ENCODE results near the gene SYT2. TPM values are rescaled to one million over a fixed set of nuclear protein-coding genes. Genes with fewer than 3 reads are reported as not detected.
"Not testable (repeated sequence)": the region's sequence is repeated elsewhere in the genome, so short reads cannot be mapped to it uniquely, and the experiment has no call there.

SYT2 gene
- total and polyA plus RNA-seq, 2 of the 13 experiments (the other 11 are each of a cell fraction or from before 2014, with no cell fraction given): not detected

DNA sequence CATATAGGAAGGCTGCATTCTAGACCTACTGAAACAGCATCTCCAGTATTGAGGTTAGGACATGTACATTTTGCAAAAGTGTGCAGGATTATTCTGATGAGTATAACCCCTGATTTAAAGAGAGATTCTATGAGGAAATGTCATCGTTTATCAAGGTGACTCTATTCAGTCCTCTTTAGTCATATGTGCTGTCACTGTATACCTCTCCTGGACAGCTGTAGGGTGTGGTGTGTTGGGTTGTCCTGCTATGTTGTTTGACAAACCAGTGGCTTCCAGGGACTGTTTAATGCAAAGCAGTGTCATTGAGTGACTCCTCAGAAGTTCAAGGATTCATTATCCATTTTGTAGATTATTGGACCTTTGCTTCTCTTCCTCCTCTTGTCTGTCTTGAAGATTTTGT, 152.6 kb downstream of the SYT2 start:
- FAIRE-seq; H3K27ac ChIP-seq (ENCODE audit: extremely low read length, insufficient read depth, low read length); in situ Hi-C loops (cut with HindIII; ENCODE audit: extremely low pct_ligation_motif_present, low pct_unique_long_range_greater_than_20kb); H3K79me2 ChIP-seq (ENCODE audit: insufficient read depth, low read length); H3K36me3 ChIP-seq (replicated peaks in 1 of 2; ENCODE audit: control insufficient read depth in 1 of 2, insufficient read depth in 2 of 2, low read length in 2 of 2); DNase-seq (ENCODE audit: low spot score); BruUV-seq (replicated peaks); POLR2A ChIA-PET; H3K4me2 ChIP-seq (ENCODE audit: low read depth, low read length); CTCF ChIA-PET (ENCODE audit: low intra/inter-chr PET ratio, low total read pairs); H2AFZ ChIP-seq (ENCODE audit: low read length); ATAC-seq; H3K27me3 ChIP-seq (ENCODE audit: control insufficient read depth in 1 of 2, insufficient read depth in 2 of 2, low read length in 2 of 2); intact Hi-C loops (cut with micrococcal nuclease; ENCODE audit: unreplicated experiment); H3K9ac ChIP-seq (ENCODE audit: insufficient read depth, low read depth, low read length); H3K9me3 ChIP-seq (ENCODE audit: low read length); H3K4me3 ChIP-seq (replicated peaks in 1 of 3; ENCODE audit: insufficient read depth in 1 of 3, low read depth in 2 of 3, low read length in 3 of 3); H4K20me1 ChIP-seq (ENCODE audit: insufficient read depth, low read length): not testable (repeated sequence)
- WGBS (ENCODE audit: low lambda C conversion rate): 64% methylated on average over 1 of the region's 1 CpG
- H3K4me1 ChIP-seq (ENCODE audit: insufficient read depth, low read length): peaks cover 16% of the 10 kb centered on the region

DNA sequence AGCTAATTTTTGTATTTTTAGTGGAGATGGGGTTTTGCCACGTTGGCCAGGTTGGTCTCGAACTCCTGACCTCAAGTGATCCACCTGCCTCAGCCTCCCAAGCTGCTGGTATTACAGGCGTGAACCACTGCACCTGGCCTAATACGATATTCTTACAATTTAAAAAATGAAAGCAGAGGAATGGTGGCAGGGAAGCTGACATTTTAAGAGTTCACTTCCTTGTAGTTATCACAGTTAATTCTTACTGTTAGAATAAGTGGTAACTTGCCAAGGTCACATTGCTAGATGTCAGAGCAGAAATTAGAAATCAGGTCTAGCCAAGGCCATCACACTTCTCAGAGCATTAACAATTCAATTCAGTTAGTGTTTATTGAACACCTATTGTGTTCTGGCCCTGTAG, 154.2 kb downstream of the SYT2 start:
- H3K27ac ChIP-seq (ENCODE audit: extremely low read length, insufficient read depth, low read length); FAIRE-seq; H3K79me2 ChIP-seq (ENCODE audit: insufficient read depth, low read length); H3K36me3 ChIP-seq (replicated peaks in 1 of 2; ENCODE audit: control insufficient read depth in 1 of 2, insufficient read depth in 2 of 2, low read length in 2 of 2); H2AFZ ChIP-seq (ENCODE audit: low read length); H3K4me3 ChIP-seq (replicated peaks in 1 of 3; ENCODE audit: insufficient read depth in 1 of 3, low read depth in 2 of 3, low read length in 3 of 3); H3K9ac ChIP-seq (ENCODE audit: insufficient read depth, low read depth, low read length); H3K27me3 ChIP-seq (ENCODE audit: control insufficient read depth in 1 of 2, insufficient read depth in 2 of 2, low read length in 2 of 2); in situ Hi-C loops (cut with HindIII; ENCODE audit: extremely low pct_ligation_motif_present, low pct_unique_long_range_greater_than_20kb); BruUV-seq (replicated peaks); H3K9me3 ChIP-seq (ENCODE audit: low read length); ATAC-seq; DNase-seq (ENCODE audit: low spot score); H4K20me1 ChIP-seq (ENCODE audit: insufficient read depth, low read length); H3K4me2 ChIP-seq (ENCODE audit: low read depth, low read length); CTCF ChIA-PET (ENCODE audit: low intra/inter-chr PET ratio, low total read pairs); intact Hi-C loops (cut with micrococcal nuclease; ENCODE audit: unreplicated experiment); POLR2A ChIA-PET: not testable (repeated sequence)
- peaks cover 16% of the 10 kb centered on the region for H3K4me1 ChIP-seq (ENCODE audit: insufficient read depth, low read length)
- 100% methylated on average over 4 of the region's 4 CpGs for WGBS (ENCODE audit: low lambda C conversion rate)

DNA sequence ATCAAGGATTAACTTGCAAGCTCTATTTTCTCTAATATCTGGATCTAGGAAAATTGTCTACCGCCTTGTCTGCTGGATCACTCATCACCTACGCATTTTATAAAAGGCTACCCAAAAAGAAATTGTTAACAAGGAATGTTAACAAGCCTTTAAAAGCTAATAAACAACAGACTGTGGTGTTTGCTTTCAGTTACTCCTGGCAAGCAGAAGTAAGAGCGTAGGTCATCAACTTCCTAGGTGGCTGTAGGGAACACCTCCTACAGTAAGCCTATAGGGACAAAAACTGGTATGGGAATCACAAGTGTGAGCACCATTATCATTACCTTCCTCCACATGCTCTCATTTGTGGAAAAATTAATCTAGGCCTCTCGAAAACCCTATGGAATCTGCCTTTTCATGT, 155.6 kb downstream of the SYT2 start:
- H3K4me1 ChIP-seq (ENCODE audit: insufficient read depth, low read length): peaks cover 16% of the 10 kb centered on the region
- H3K9ac ChIP-seq (ENCODE audit: insufficient read depth, low read depth, low read length); DNase-seq (ENCODE audit: low spot score); intact Hi-C loops (cut with micrococcal nuclease; ENCODE audit: unreplicated experiment); H4K20me1 ChIP-seq (ENCODE audit: insufficient read depth, low read length); H3K27me3 ChIP-seq (ENCODE audit: control insufficient read depth in 1 of 2, insufficient read depth in 2 of 2, low read length in 2 of 2); H3K4me3 ChIP-seq (replicated peaks in 1 of 3; ENCODE audit: insufficient read depth in 1 of 3, low read depth in 2 of 3, low read length in 3 of 3); POLR2A ChIA-PET; BruUV-seq (replicated peaks); FAIRE-seq; H3K27ac ChIP-seq (ENCODE audit: extremely low read length, insufficient read depth, low read length); in situ Hi-C loops (cut with HindIII; ENCODE audit: extremely low pct_ligation_motif_present, low pct_unique_long_range_greater_than_20kb); CTCF ChIA-PET (ENCODE audit: low intra/inter-chr PET ratio, low total read pairs); H2AFZ ChIP-seq (ENCODE audit: low read length); H3K9me3 ChIP-seq (ENCODE audit: low read length); H3K79me2 ChIP-seq (ENCODE audit: insufficient read depth, low read length); H3K4me2 ChIP-seq (ENCODE audit: low read depth, low read length); H3K36me3 ChIP-seq (replicated peaks in 1 of 2; ENCODE audit: control insufficient read depth in 1 of 2, insufficient read depth in 2 of 2, low read length in 2 of 2): not testable (repeated sequence)
- 95% methylated on average over 4 of the region's 4 CpGs for WGBS (ENCODE audit: low lambda C conversion rate)
- peak; percentile 55 for ATAC-seq
- 0 out of 2 replicates have a peak, but pooled peaks have one; percentile 35 for TF ChIP-seq PPARG (CRISPR knock-in tag; conservative IDR thresholded peaks at IDR 0.05)
